ENCODE data around the gene TNNT3.

TNNT3 gene

DNA sequence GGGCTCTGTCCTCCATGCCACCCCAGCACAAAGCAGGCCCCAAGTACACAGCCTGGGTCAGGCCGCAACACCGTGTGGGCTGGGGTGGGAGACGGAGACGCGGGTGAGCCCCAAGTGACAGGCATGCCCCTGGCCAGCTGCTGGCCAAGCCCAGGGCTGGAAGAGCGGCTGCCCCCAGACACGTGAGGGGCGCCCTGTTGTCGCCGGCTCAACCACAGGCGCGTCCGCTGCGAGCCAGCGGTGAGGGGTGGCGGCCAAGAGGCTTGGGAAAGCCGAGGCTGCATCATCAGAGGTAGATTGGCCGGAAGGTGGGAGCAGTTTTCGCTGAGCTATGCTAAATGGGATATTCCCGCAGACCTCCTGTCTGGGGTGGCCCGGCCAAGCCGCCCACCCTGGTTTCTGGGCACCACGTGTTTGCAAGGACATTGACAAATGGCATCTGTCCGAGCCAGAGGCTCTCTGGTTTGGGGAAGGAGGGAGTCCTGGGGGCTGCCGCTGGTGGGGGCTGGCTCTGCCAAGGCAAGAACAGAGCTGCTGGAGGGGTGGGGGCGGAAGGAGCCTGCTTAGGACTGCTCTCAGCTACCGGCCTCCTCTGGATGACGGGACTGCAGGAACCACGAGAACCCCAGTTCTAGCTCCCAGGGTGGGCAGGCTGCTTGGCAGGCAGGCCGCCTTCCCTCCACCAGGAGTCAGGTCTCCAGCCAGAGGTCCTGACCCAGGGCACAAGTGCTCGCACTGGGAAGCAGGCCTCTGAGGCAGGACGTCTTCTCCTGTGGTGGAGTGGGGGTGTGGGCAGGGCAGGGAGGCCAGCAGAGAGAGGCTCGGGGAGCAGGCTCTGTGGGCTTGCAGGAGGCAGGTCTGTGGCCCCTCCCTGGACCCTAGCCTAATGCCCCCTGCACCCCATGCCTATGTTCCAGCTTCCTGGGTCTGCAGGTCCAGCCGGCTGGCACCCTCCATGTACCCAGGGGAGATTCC is 28.4 kb upstream of the TNNT3 start:
- TF ChIP-seq CTCF (conservative IDR thresholded peaks at IDR 0.05; ENCODE audit: low read depth, low read length): no peak
- DNase-seq (ENCODE audit: low read depth): no peak
- H3K4me3 ChIP-seq (ENCODE audit: low read length): no peak overlapping the region

- no peak for TF ChIP-seq CTCF (conservative IDR thresholded peaks at IDR 0.05; ENCODE audit: low read depth, low read length)
- no peak for DNase-seq (ENCODE audit: low read depth)
- no peak within 1 kb of the TSS for H3K4me3 ChIP-seq (ENCODE audit: low read length)
Measured at GRCh38 chr11:1891831-1892115, 27.7 kb upstream of the TNNT3 start, which contains the start of gene PRR33. PRR33 (minus strand) TSS chr11:1891895; CDS start chr11:1890584, 1,311 bp downstream.

DNA sequence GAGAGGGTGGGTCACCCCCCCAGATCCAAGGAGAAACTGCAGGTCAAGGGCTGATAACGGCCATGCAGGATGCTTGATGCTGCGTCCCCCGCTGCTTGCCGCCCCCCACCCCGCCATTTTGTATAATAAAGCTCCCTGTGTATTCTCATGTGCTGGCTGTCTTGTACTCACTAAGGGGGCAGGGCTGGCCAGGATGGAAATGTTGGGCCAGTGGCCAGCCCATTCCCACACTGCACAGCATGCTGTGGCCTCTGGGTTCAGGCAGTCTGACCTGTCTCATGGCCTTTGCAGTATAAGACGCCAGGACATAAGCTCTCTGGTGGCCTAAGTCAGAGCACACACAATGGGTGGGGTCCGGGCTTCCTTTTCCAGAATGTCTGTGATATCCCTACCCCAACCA is 27.4 kb upstream of the TNNT3 start:
- H3K4me3 ChIP-seq (ENCODE audit: low read length): no peak overlapping the region
- TF ChIP-seq CTCF (conservative IDR thresholded peaks at IDR 0.05; ENCODE audit: low read depth, low read length): no peak
- DNase-seq (ENCODE audit: low read depth): no peak

DNA sequence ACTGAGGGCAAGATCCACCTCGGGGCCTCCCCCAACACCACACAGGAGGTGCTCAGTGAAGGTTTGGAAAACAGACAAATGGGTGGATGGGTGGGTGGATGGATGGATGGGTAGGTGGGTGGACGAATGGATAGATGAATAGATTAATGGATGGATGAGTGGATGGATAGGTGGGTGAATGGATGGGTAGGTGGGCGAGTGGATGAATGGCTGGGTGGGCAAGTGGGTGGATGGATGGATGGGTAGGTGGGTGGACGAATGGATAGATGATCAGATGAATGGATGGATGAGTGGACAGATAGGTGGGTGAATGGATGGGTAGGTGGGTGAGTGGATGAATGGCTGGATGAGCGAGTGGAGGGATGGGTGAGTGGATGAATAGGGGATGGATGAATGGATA is 26.9 kb upstream of the TNNT3 start:
- H3K4me3 ChIP-seq (ENCODE audit: low read length): no peak overlapping the region
- TF ChIP-seq CTCF (conservative IDR thresholded peaks at IDR 0.05; ENCODE audit: low read depth, low read length): no peak

DNA sequence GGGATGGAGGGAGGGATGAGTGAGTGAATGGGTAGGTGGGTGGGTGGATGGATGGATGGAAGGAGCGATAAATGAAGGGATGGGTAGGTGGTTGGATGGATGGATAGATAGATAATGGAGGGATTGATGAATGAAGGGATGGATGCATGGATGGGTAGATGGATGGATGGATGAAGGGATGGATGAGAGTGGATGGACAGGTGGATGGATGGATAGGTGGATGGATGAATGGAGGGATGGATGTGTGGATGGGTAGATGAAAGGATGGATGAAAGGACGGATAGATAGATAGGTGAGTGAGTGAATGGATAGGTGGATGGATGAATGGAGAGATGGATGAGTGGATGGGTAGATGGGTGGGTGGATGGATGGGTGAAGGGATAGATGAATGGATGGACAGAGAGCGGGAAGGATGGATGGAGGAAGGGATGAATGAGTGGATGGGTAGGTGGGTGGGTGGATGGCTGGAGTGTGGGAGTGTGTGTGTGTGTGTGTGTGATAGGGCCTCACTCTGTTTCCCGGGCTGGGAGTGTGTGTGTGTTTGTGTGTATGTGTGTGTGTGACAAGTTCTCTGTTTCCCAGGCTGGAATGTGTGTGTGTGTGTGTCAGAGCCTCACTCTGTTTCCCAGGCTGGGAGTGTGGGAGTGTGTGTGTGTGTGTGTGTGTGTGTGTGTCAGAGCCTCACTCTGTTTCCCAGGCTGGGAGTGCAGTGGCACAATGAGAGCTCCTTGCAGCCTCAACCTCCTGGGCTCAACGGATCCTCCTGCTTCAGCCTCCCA is 25.7 kb upstream of the TNNT3 start:
- no peak overlapping the region for H3K4me3 ChIP-seq (ENCODE audit: low read length)
- no peak for DNase-seq (ENCODE audit: low read depth)
- no peak for TF ChIP-seq CTCF (conservative IDR thresholded peaks at IDR 0.05; ENCODE audit: low read depth, low read length)

More for the DNA sequence above, 26.9 kb upstream of the TNNT3 start:
- no peak for DNase-seq (ENCODE audit: low read depth)

GRCh38 chr11:1894759-1895158 is 24.7 kb upstream of the TNNT3 start:
- H3K4me3 ChIP-seq (ENCODE audit: low read length): no peak overlapping the region
- no peak for DNase-seq (ENCODE audit: low read depth)
- no peak for TF ChIP-seq CTCF (conservative IDR thresholded peaks at IDR 0.05; ENCODE audit: low read depth, low read length)

Data from retinal pigment epithelial cell (primary cell).